Measurements from ENCODE around the gene PDE3A. TPM values are rescaled to one million over a fixed set of nuclear protein-coding genes. Genes with fewer than 3 reads are reported as not detected.

PDE3A gene
- total RNA-seq, 2 experiments from 2014 or later, result not detected

DNA sequence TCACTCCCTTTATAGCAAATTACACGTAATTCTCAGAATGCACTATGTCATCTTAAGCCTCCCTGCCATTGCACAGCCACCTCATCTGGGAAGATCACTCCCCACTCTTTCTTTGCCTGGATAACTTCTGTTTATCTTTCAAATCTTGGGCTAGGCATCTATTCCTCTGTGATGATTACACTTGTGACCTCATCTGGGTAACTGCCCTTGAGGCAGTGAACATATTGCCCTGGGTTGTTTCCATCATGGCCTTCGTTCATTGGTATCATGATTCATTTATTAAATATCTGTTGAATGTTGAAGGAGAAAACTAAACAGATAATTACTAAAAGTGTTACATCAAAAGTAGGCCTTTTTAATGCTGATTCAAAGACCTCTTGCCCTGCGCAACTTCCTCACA, 26.2 kb upstream of the PDE3A start:
- TF ChIP-seq, protein P1, sequence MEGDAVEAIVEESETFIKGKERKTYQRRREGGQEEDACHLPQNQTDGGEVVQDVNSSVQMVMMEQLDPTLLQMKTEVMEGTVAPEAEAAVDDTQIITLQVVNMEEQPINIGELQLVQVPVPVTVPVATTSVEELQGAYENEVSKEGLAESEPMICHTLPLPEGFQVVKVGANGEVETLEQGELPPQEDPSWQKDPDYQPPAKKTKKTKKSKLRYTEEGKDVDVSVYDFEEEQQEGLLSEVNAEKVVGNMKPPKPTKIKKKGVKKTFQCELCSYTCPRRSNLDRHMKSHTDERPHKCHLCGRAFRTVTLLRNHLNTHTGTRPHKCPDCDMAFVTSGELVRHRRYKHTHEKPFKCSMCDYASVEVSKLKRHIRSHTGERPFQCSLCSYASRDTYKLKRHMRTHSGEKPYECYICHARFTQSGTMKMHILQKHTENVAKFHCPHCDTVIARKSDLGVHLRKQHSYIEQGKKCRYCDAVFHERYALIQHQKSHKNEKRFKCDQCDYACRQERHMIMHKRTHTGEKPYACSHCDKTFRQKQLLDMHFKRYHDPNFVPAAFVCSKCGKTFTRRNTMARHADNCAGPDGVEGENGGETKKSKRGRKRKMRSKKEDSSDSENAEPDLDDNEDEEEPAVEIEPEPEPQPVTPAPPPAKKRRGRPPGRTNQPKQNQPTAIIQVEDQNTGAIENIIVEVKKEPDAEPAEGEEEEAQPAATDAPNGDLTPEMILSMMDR (IDR thresholded peaks at IDR 0.05), result no peak
- POLR2A ChIA-PET, result no interaction called here
- H3K4me1 Mint-ChIP-seq (ENCODE audit: low read depth), result no peaks in the 10 kb centered on the region
- H3K9me3 Mint-ChIP-seq, result peaks cover 1% of the 10 kb centered on the region
- DNase-seq (no peak), ATAC-seq (no peak)
- CTCF ChIA-PET, result no interaction called here
- no peak overlapping the region for H3K4me3 Mint-ChIP-seq
- H3K27me3 Mint-ChIP-seq, result no peaks in the 10 kb centered on the region
- H3K36me3 Mint-ChIP-seq (ENCODE audit: low read depth), result no peaks in the 10 kb centered on the region
- no peak overlapping the region for H3K27ac Mint-ChIP-seq
- intact Hi-C loops (cut with micrococcal nuclease), result no loop called here

DNA sequence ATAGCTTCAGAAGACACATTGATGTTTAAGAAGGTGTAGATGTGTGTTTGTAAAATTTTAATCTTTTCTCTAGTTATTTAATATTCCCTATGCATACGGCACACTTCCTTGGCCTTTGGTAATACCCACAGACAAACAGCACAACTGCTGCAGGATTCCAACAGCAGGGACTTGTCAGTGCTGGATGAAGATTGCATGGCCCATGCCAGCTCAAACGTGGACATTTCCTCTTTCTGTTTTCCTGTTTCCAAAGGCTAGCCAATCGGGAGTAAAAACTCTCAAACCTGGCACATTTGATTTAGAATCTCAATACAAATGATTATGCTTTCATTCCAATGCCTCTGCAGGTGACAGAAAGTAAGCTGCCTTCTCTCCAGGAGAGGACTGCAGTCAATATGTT, 22.5 kb upstream of the PDE3A start:
- Mint-ChIP-seq H3K9me3 (no peaks in the 10 kb centered on the region), H3K27me3 (no peaks in the 10 kb centered on the region), H3K4me3 (no peak overlapping the region), H3K27ac (no peak overlapping the region), H3K4me1 (ENCODE audit: low read depth) (no peaks in the 10 kb centered on the region), H3K36me3 (ENCODE audit: low read depth) (no peaks in the 10 kb centered on the region)
- ChIA-PET POLR2A (no interaction called here), CTCF (no interaction called here)
- intact Hi-C loops (cut with micrococcal nuclease), result no loop called here
- DNase-seq (no peak), ATAC-seq (no peak)
- TF ChIP-seq, protein P1 (IDR thresholded peaks at IDR 0.05), result no peak

DNA sequence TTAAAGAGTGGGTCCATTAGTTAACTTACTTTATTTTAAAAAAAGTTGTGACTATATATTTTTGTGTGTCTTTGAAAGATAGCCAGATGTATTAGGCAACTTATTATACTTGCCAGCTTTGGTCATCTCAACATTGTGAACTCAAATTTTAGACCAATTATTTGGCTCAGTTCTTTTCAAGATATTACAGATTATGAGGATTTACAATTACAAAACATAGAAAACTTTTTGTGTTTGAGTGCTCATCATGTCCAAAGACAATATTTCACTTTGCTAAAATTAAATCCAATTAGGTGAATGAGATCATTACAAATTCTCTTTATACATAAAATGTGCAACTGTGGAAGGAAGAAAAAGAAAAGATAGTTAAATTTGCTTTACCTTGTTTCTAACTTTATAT, 18.3 kb upstream of the PDE3A start:
- intact Hi-C loops (cut with micrococcal nuclease), result no loop called here
- TF ChIP-seq, protein P1 (IDR thresholded peaks at IDR 0.05), result no peak
- no peak for DNase-seq
- ChIA-PET CTCF (no interaction called here), POLR2A (no interaction called here)
- Mint-ChIP-seq H3K36me3 (ENCODE audit: low read depth) (no peaks in the 10 kb centered on the region), H3K27me3 (no peaks in the 10 kb centered on the region), H3K4me1 (ENCODE audit: low read depth) (no peaks in the 10 kb centered on the region), H3K4me3 (no peak overlapping the region), H3K9me3 (peaks cover 2% of the 10 kb centered on the region), H3K27ac (no peak overlapping the region)
- no peak for ATAC-seq

DNA sequence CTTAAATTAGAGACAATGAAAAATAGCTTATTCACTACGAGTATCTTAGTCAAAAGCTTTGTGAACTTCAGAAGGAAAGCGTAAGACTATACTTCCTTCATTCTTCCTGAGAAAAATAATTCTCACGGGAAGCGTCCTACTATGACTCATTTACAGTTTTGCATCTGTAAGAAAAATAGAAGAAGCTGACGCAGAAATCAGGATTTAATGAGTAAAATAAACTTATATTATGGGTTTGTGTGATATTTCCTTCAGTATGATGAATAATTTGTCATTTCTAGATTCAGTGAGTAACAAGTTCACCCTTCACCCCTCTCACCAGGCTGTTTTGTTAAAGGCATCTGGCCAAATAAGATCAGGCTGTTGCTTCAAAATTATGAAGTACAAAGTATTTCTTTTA, 17.8 kb upstream of the PDE3A start:
- Mint-ChIP-seq H3K27ac (no peak overlapping the region), H3K36me3 (ENCODE audit: low read depth) (no peaks in the 10 kb centered on the region), H3K4me1 (ENCODE audit: low read depth) (no peaks in the 10 kb centered on the region), H3K27me3 (no peaks in the 10 kb centered on the region), H3K4me3 (no peak overlapping the region), H3K9me3 (peaks cover 2% of the 10 kb centered on the region)
- TF ChIP-seq, protein P1 (IDR thresholded peaks at IDR 0.05), result no peak
- intact Hi-C loops (cut with micrococcal nuclease), result no loop called here
- ChIA-PET POLR2A (no interaction called here), CTCF (no interaction called here)
- ATAC-seq (no peak), DNase-seq (no peak)

DNA sequence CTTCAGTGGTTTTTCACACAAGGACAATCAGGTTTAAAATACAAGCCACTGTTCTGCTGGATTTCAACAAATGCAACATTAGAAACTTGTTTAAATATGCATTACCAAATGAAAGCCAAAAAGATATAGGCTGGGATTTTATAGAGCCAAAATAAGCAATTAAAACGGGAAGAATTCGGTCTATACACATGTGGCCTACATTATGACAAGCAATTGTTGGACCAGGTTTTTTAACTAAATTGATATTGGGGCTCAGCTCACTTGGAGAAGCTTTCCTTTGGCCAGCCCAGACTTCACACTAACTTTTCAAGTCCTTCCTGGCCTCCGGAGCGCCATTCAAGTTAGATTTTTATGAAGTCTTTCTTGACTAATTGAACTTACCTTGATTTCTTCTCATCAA, 16.9 kb upstream of the PDE3A start:
- no peak overlapping the region for H3K27ac Mint-ChIP-seq
- ATAC-seq (no peak), DNase-seq (no peak)
- H3K27me3 Mint-ChIP-seq, result no peaks in the 10 kb centered on the region
- TF ChIP-seq, protein P1 (IDR thresholded peaks at IDR 0.05), result no peak
- ChIA-PET CTCF (no interaction called here), POLR2A (no interaction called here)
- peaks cover 2% of the 10 kb centered on the region for H3K9me3 Mint-ChIP-seq
- H3K4me3 Mint-ChIP-seq, result no peak overlapping the region
- no peaks in the 10 kb centered on the region for H3K4me1 Mint-ChIP-seq (ENCODE audit: low read depth)
- intact Hi-C loops (cut with micrococcal nuclease), result no loop called here
- H3K36me3 Mint-ChIP-seq (ENCODE audit: low read depth), result no peaks in the 10 kb centered on the region
